HG03108 (cell line): ENCODE results near the gene SLC22A5.
"Not testable (repeated sequence)": the region's sequence is repeated elsewhere in the genome, so short reads cannot be mapped to it uniquely, and the experiment has no call there.

Experiments
- ATAC-seq: cut with Tn5 transposase; IDR thresholded peaks from one replicate; pipeline ENCODE4 v1.9.1; 2021; ENCODE audit warnings: moderate library complexity; ENCODE audit not compliant: unreplicated experiment

SLC22A5 gene

GRCh38 chr5:132387640-132388117 is 18.2 kb downstream of the SLC22A5 start:
- ATAC-seq = no peak

- no peak for ATAC-seq
Observed at GRCh38 chr5:132388244-132389050, 18.9 kb downstream of the SLC22A5 start.

- no peak for ATAC-seq
Observed at GRCh38 chr5:132389051-132389331, 19.5 kb downstream of the SLC22A5 start.

GRCh38 chr5:132389585-132390286 is 20.2 kb downstream of the SLC22A5 start:
- no peak for ATAC-seq

GRCh38 chr5:132391247-132391646 is 21.7 kb downstream of the SLC22A5 start:
- ATAC-seq = no peak

- ATAC-seq = no peak
Observed at GRCh38 chr5:132391870-132392269, 22.4 kb downstream of the SLC22A5 start.

- ATAC-seq = no peak
Observed at GRCh38 chr5:132392411-132392810, 22.9 kb downstream of the SLC22A5 start.

- no peak for ATAC-seq
Observed at GRCh38 chr5:132392978-132393825, 23.7 kb downstream of the SLC22A5 start.

- ATAC-seq = peak; percentile 54
Observed at GRCh38 chr5:132394667-132395259, 25.3 kb downstream of the SLC22A5 start.

GRCh38 chr5:132396589-132397031 is 27.1 kb downstream of the SLC22A5 start:
- no peak for ATAC-seq

- ATAC-seq = no peak
Observed at GRCh38 chr5:132397224-132397623, 27.7 kb downstream of the SLC22A5 start.

GRCh38 chr5:132397936-132398675 is 28.6 kb downstream of the SLC22A5 start:
- ATAC-seq = not testable (repeated sequence)

GRCh38 chr5:132404041-132404440 is 34.5 kb downstream of the SLC22A5 start:
- not testable (repeated sequence) for ATAC-seq

GRCh38 chr5:132405646-132406045 is 36.1 kb downstream of the SLC22A5 start:
- no peak for ATAC-seq

- ATAC-seq = no peak
Observed at GRCh38 chr5:132406144-132406783, 36.8 kb downstream of the SLC22A5 start.

GRCh38 chr5:132407970-132408369 is 38.5 kb downstream of the SLC22A5 start:
- ATAC-seq = no peak

- ATAC-seq = no peak
Observed at GRCh38 chr5:132408456-132408855, 38.9 kb downstream of the SLC22A5 start.

GRCh38 chr5:132408965-132409364 is 39.5 kb downstream of the SLC22A5 start:
- ATAC-seq = no peak

- peak; percentile 56 for ATAC-seq
Observed at GRCh38 chr5:132410451-132411303, 41.2 kb downstream of the SLC22A5 start.
